D721Med (cell line): ENCODE measurements around the gene ZNF211.

Experiments used
- DNase-seq: peaks from one replicate; pipeline ENCODE4 v3.0.0; 2011; ENCODE audit warnings: low spot score; ENCODE audit not compliant: insufficient read length
- FAIRE-seq: peaks from 2 replicates; lab custom pipeline; 2011; peaks lifted over from hg19 to GRCh38; lab: Jason Lieb, UNC
- TF ChIP-seq, protein P1 (sequence below): IDR thresholded peaks from 2 replicates; pipeline ENCODE4 v1.5.1; 2012; ENCODE audit warnings: mild to moderate bottlenecking, control low read depth; ENCODE audit not compliant: insufficient read depth; ENCODE audit errors: missing control alignments

The ZNF211 gene

DNA sequence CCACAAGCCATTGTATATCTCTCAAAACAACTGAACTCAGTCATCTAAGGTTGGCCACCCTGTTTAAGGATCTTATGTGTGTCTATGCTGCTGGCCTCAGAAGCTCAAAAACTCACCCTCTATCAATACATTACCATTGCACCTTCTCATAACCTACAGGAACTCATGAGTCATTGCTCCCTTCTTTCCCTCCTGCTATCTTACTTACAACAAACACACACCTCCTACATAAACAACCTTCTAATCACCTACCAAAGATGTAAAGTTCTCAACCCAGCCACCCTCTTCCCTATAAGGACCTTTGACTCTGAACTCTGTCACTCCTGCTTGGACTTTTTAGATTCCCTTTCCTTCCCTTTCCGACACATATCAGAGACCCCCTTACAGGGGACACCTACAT is 22.5 kb downstream of the ZNF211 start:
- TF ChIP-seq, protein P1, sequence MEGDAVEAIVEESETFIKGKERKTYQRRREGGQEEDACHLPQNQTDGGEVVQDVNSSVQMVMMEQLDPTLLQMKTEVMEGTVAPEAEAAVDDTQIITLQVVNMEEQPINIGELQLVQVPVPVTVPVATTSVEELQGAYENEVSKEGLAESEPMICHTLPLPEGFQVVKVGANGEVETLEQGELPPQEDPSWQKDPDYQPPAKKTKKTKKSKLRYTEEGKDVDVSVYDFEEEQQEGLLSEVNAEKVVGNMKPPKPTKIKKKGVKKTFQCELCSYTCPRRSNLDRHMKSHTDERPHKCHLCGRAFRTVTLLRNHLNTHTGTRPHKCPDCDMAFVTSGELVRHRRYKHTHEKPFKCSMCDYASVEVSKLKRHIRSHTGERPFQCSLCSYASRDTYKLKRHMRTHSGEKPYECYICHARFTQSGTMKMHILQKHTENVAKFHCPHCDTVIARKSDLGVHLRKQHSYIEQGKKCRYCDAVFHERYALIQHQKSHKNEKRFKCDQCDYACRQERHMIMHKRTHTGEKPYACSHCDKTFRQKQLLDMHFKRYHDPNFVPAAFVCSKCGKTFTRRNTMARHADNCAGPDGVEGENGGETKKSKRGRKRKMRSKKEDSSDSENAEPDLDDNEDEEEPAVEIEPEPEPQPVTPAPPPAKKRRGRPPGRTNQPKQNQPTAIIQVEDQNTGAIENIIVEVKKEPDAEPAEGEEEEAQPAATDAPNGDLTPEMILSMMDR, result no peak
- FAIRE-seq, result no peak

DNA sequence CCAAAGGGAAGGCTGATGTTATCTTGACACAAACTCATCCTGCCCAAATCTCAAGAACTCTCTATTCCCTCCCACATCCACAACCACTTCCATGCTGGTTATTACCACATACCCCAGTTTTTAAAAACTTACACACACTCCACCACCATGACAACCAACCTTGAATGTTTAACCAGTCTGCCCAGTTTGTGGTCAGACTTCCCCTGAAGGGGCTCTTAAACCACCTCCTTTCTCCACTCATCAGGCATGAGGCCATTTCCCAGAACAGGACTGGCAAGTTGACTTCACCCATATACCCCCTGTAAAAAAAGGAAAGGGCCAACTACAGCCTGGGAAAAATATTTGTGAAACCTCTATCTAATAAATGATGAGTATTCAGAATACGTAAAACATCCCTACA is 23.4 kb downstream of the ZNF211 start:
- no peak for FAIRE-seq
- no peak for DNase-seq
- TF ChIP-seq, protein P1, result no peak

More for the DNA sequence above, 22.5 kb downstream of the ZNF211 start:
- DNase-seq, result no peak

DNA sequence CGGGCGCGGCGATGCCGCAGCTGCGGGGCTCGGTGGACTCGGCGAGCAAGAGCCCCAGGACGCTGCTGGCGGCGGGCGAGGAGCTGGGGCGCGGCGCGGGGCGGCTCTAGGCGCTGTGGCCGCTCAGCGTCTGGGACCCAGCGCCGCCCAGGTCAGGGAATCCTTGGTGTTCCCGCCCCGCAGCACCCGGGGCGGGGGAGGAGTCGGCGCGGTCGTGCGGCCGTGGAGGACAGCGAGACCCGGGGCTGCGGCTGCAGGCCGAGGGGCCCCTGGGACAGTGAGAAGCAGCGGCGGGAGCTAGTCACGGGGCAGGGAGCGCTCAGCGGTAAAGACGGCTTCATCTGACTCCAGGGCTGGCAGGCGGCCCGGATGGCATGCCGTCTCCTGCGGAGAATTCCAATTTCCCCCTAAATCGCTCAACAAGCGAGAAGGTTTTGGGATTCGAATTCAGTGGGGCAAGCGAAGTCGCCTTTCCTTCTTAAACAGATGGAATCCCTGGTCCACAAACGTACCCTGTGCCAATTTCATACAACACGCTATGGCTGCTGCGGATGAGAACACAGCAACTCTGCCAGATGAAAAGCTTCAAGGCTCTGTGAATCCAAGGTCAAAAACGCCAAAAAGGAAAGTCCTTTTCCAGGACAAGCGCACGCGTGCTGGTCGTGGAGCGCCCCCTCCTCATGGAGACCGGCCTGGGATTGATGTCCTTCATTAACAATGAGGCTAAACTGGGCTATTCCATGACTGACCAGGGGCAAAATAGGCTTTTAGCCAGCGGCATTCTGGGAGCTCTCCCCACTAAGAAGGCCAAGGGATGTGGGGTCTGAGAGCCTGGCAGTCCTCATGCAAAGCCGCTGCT is 31.5 kb downstream of the ZNF211 start:
- TF ChIP-seq, protein P1, result no peak
- no peak for FAIRE-seq

DNA sequence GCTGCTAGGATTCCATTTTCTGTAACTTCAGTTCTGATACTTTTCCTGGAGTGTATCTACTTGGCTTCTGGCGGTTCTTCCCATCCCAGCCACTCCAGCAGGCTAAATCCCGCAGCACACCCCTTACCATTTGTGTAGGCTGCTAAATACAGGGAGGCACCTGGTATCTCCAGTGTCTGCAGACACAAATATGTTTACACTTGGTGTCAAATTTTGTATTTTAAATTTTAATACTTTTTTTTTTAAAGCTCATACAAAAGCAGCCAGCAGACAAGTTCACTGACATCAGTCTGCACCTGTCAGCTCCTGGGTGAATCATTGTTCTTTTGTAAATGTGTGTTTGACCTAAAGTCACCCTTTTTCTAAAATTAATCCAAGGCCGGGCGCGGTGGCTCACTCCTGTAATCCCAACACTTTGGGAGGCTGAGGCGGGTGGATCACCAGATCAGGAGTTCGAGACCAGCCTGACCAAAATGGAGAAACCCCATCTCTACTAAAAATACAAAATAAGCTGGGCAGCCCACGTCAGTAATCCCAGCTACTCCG is 32.4 kb downstream of the ZNF211 start:
- TF ChIP-seq, protein P1, result no peak
- DNase-seq, result no peak
- FAIRE-seq, result no peak

More for the DNA sequence above, 31.5 kb downstream of the ZNF211 start:
- DNase-seq, result no peak

DNA sequence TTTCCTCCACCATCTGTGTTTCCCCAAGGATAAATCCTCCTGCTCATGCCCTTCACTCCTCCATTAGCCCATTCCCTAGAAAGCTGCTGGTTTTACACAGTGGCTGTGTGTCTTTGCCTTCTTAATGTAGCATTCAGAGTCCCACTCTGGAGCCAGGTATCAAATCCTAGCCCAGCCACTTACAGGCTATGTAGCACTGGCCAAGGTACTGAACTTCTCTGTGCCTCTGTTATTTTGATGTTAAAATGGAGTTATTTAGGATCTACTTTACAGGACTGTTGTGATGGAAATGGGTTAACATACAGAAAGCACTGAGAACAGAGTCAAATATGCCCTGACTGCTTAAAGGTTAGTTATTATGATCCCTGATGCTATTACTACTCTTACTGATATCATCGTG is 34.3 kb downstream of the ZNF211 start:
- TF ChIP-seq, protein P1, result no peak
- FAIRE-seq (no peak), DNase-seq (no peak)

DNA sequence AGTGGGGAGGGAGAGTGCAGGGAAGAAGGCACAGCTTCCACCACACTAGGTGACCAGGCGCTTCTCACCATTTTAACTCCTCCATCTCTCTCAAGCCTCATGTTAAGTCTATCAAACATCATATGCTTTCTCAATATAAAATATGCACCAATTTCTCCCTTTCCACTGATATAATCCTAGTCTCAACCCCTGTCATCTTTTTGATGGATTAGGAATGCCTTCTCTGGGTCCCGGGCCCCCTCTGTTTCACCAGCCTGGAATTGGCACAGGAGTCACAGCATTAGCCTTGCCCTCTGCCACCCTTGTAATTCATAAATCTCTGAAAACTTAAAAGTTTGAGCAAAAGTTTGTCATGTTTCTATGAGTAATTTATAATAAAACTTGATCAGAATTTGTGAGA is 35.7 kb downstream of the ZNF211 start, which contains the start of gene ZSCAN4:
TSS of gene ZSCAN4 (plus strand) at position 301 of the 400 bp plus-strand sequence. CDS start 7,211 bp downstream, outside the sequence.
- TF ChIP-seq, protein P1, result no peak
- no peak for FAIRE-seq

More for the DNA sequence above, 35.7 kb downstream of the ZNF211 start, which contains the start of gene ZSCAN4:
- no peak for DNase-seq
